Measurements from ENCODE around the gene HMGCL. TPM values are rescaled to one million over a fixed set of nuclear protein-coding genes. Genes with fewer than 3 reads are reported as not detected.

The HMGCL gene
- total and polyA plus RNA-seq, 2 of the 13 experiments (the other 11 are each of a cell fraction or from before 2014, with no cell fraction given) = 21.3 to 41.4 TPM

GRCh38 chr1:23777979-23778814, 47.0 kb downstream of the HMGCL start, which contains the start of gene PITHD1:
PITHD1 (plus strand) TSS chr1:23778418; CDS start chr1:23778516, 98 bp downstream.
- Histone ChIP-seq H3K9me3 (ENCODE audit: low read length) (no peaks in the 10 kb centered on the region), H4K20me1 (ENCODE audit: insufficient read depth, low read length) (no peaks in the 10 kb centered on the region; the same call in none of the 2 replicates), H3K4me1 (ENCODE audit: insufficient read depth, low read length) (peaks cover 59% of the 10 kb centered on the region), H3K27me3 (ENCODE audit: control insufficient read depth in 1 of 2, insufficient read depth in 2 of 2, low read length in 2 of 2) (no peaks in the 10 kb centered on the region; a peak in 1 of 5 replicates), H3K4me2 (ENCODE audit: low read depth, low read length) (peak within 1 kb of the TSS; percentile 89), H3K27ac (ENCODE audit: extremely low read length, insufficient read depth, low read length) (peak within 1 kb of the TSS; percentile 91), H3K4me3 (replicated peaks in 1 of 3; ENCODE audit: insufficient read depth in 1 of 3, low read depth in 2 of 3, low read length in 3 of 3) (peak within 1 kb of the TSS; percentile 61 to 85 (median 82)), H3K9ac (ENCODE audit: insufficient read depth, low read depth, low read length) (peak within 1 kb of the TSS; percentile 94), H3K79me2 (ENCODE audit: insufficient read depth, low read length) (peaks cover 52% of the 10 kb centered on the region), H3K36me3 (replicated peaks in 1 of 2; ENCODE audit: control insufficient read depth in 1 of 2, insufficient read depth in 2 of 2, low read length in 2 of 2) (peaks cover 0 to 7% of the 10 kb centered on the region in 2 experiments; a peak in 3 of 5 replicates), H2AFZ (ENCODE audit: low read length) (peak within 1 kb of the TSS; percentile 81)
- ATAC-seq (peak; percentile 86), FAIRE-seq (peak; percentile 42), DNase-seq (ENCODE audit: low spot score) (peak; percentile 83)
- under 1% methylated on average over 31 of the region's 91 CpGs for WGBS (ENCODE audit: low lambda C conversion rate)
- no TSS peak for BruUV-seq (replicated peaks)
- CTCF ChIA-PET (ENCODE audit: low intra/inter-chr PET ratio, low total read pairs) = no interaction called here
- intact Hi-C loops (cut with micrococcal nuclease; ENCODE audit: unreplicated experiment) = loop anchor here (10.0 kb wide), 1 partner anchor 87 kb away; the partner anchor contains the start of gene FUCA1
- in situ Hi-C loops (cut with HindIII; ENCODE audit: extremely low pct_ligation_motif_present, low pct_unique_long_range_greater_than_20kb) = no loop called here
- POLR2A ChIA-PET = interaction anchor here (0.5 to 7.9 kb wide), 30 partner anchors 12 to 438 kb away, joined by 3 to 154 read pairs (median 4); partner anchors contain the start of genes ELOA, FUCA1, GALE and HMGCL
- 0 out of 2 replicates have a peak, but pooled peaks have one; percentile 44 for TF ChIP-seq ZSCAN12 (CRISPR knock-in tag; IDR thresholded peaks at IDR 0.05)
- TF ChIP-seq PATZ1 (CRISPR knock-in tag; IDR thresholded peaks at IDR 0.05) = peak; percentile 22; the same call in 1 of the 2 replicates
- 0 out of 2 replicates have a peak, but pooled peaks have one; percentile 10 for TF ChIP-seq SOX13 (IDR thresholded peaks at IDR 0.05)
- TF ChIP-seq SOX13 (CRISPR knock-in tag; conservative IDR thresholded peaks at IDR 0.05 in 1 of 2, IDR thresholded peaks at IDR 0.05 in 1 of 2) = 0 out of 4 replicates have a peak, but pooled peaks of 1 of the 2 experiments have one; percentile 20
- no peak for TF ChIP-seq ZNF784 (CRISPR knock-in tag; IDR thresholded peaks at IDR 0.05; ENCODE audit: borderline replicate concordance)
- no peak for TF ChIP-seq BHLHE40 (IDR thresholded peaks at IDR 0.05; ENCODE audit: low read length)
- TF ChIP-seq HNF4A (CRISPR knock-in tag; IDR thresholded peaks at IDR 0.05) = peak; percentile 37; the same call in 1 of the 2 replicates
- TF ChIP-seq THAP7 (CRISPR knock-in tag; IDR thresholded peaks at IDR 0.05) = no peak
- TF ChIP-seq NR3C1 (CRISPR knock-in tag; IDR thresholded peaks at IDR 0.05) = no peak
- peak; percentile 28; the same call in 1 of the 2 replicates for TF ChIP-seq RAD21 (CRISPR knock-in tag; IDR thresholded peaks at IDR 0.05)
- TF ChIP-seq ZNF607 (CRISPR knock-in tag; IDR thresholded peaks at IDR 0.05; ENCODE audit: borderline replicate concordance) = peak; percentile 72
- peak; percentile 36; the same call in 1 of the 2 replicates for TF ChIP-seq SSRP1 (CRISPR knock-in tag; IDR thresholded peaks at IDR 0.05)
- TF ChIP-seq BCL3 (CRISPR knock-in tag; IDR thresholded peaks at IDR 0.05) = 0 out of 2 replicates have a peak, but pooled peaks have one; percentile 29
- no peak for TF ChIP-seq HMGA1 (CRISPR knock-in tag; conservative IDR thresholded peaks at IDR 0.05)
- TF ChIP-seq DR1 (CRISPR knock-in tag; IDR thresholded peaks at IDR 0.05) = peak; percentile 36
- peak; percentile 12; the same call in 1 of the 2 replicates for TF ChIP-seq ELF3 (CRISPR knock-in tag; IDR thresholded peaks at IDR 0.05)
- TF ChIP-seq ZBTB21 (CRISPR knock-in tag; IDR thresholded peaks at IDR 0.05) = no peak
- 0 out of 2 replicates have a peak, but pooled peaks have one; percentile 10 for TF ChIP-seq REL (CRISPR knock-in tag; conservative IDR thresholded peaks at IDR 0.05)
- no peak for TF ChIP-seq SCMH1 (CRISPR knock-in tag; IDR thresholded peaks at IDR 0.05; ENCODE audit: borderline replicate concordance)
